HG02852 (cell line): ENCODE results near the gene ALK.
"Not testable (repeated sequence)": the region's sequence is repeated elsewhere in the genome, so short reads cannot be mapped to it uniquely, and the experiment has no call there.

Experiments
- ATAC-seq: cut with Tn5 transposase; IDR thresholded peaks from one replicate; pipeline ENCODE4 v1.9.1; 2021; ENCODE audit warnings: mild to moderate bottlenecking, moderate library complexity; ENCODE audit not compliant: unreplicated experiment

The ALK gene

GRCh38 chr2:29262681-29263260, 658.6 kb downstream of the ALK start:
- ATAC-seq, result no peak

- ATAC-seq, result peak; percentile 70
Observed at GRCh38 chr2:29261003-29261402, 660.4 kb downstream of the ALK start.

- no peak for ATAC-seq
Observed at GRCh38 chr2:29260142-29260772, 661.1 kb downstream of the ALK start.

- ATAC-seq, result no peak
Observed at GRCh38 chr2:29259221-29259620, 662.2 kb downstream of the ALK start.

- no peak for ATAC-seq
Observed at GRCh38 chr2:29255004-29255403, 666.4 kb downstream of the ALK start.

GRCh38 chr2:29253495-29254275, 667.7 kb downstream of the ALK start:
- not testable (repeated sequence) for ATAC-seq

GRCh38 chr2:29253026-29253425, 668.4 kb downstream of the ALK start:
- no peak for ATAC-seq

- no peak for ATAC-seq
Observed at GRCh38 chr2:29251406-29251805, 670.0 kb downstream of the ALK start.

- ATAC-seq, result no peak
Observed at GRCh38 chr2:29250977-29251376, 670.4 kb downstream of the ALK start.

- no peak for ATAC-seq
Observed at GRCh38 chr2:29249666-29250253, 671.6 kb downstream of the ALK start.

- ATAC-seq, result no peak
Observed at GRCh38 chr2:29247336-29247914, 674.0 kb downstream of the ALK start.

GRCh38 chr2:29246383-29247300, 674.7 kb downstream of the ALK start:
- ATAC-seq, result no peak

- ATAC-seq, result no peak
Observed at GRCh38 chr2:29245742-29246382, 675.5 kb downstream of the ALK start.

- ATAC-seq, result not testable (repeated sequence)
Observed at GRCh38 chr2:29245035-29245741, 676.2 kb downstream of the ALK start.

GRCh38 chr2:29242621-29243375, 678.6 kb downstream of the ALK start:
- ATAC-seq, result no peak

- ATAC-seq, result no peak
Observed at GRCh38 chr2:29241955-29242565, 679.3 kb downstream of the ALK start.

- ATAC-seq, result no peak
Observed at GRCh38 chr2:29241341-29241740, 680.0 kb downstream of the ALK start.

GRCh38 chr2:29240601-29241000, 680.8 kb downstream of the ALK start:
- no peak for ATAC-seq
